HL-60/S4 (cell line): ENCODE data around the gene ZNF385B.

Source experiments
- in situ Hi-C: fragments of 300-500 bp; cut with MboI; formaldehyde crosslinking; loops from 2 replicates; pipeline ENCODE4 v1.14.3; 2022; ENCODE audit warnings: low sequenced_read_pairs

The ZNF385B gene

DNA sequence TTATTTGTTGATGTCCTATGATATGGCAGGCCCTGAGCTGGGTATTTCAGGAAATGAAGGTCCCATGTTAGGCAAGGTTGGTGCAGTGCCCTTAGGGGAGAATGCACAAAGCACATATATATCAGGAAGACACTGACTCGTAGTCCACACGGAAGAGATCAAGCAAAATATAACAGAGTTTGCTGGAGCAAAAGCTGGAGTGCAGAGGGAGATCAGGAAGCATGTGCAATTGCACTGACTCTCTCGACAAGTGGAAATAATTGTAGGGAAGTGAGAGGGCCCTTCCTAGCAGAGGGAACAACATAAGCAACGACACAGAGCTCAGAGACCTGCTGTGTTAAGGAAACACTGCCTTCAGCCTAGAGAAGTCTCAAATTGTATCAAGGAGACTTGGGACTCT lies 4.2 kb downstream of the ZNF385B start:
- in situ Hi-C loops = no loop called here

DNA sequence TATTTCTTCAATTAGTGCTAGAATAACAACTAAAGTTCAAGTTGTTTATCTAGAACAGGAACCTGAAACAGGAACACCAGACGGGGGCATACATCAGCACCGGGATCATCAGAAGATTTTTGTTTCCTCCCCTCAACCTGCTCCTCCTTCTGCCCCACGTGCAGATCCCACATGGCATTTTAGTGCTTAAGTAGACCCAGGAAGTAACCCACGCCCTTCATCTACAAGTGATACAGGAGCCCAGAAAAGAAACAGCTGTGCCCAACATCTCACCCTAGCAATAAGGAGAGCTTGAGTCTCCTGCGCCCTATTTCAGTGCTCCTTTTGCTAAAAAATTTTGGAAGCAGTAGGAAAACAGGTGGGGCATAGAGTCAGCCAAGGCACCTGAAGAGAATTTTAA lies 5.2 kb downstream of the ZNF385B start:
- in situ Hi-C loops = no loop called here

DNA sequence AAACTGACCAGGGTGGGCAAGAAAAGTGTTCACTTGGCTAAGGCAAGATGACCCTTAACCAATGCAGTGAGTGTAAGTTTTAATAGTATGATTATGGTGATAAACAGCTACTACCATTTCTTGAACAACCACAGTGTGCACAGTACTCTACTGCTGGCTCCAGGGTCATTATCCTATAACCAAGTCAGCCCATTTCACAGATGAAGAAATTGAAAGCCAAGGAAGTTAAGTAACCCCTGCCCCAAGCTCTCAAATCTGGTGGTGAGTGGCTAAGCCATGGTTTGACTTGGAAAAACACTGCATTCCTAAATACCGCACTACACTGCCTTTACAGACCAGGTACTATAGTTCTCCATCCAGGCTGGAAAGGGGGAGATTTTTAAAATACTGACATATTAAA lies 5.7 kb downstream of the ZNF385B start:
- in situ Hi-C loops = no loop called here

DNA sequence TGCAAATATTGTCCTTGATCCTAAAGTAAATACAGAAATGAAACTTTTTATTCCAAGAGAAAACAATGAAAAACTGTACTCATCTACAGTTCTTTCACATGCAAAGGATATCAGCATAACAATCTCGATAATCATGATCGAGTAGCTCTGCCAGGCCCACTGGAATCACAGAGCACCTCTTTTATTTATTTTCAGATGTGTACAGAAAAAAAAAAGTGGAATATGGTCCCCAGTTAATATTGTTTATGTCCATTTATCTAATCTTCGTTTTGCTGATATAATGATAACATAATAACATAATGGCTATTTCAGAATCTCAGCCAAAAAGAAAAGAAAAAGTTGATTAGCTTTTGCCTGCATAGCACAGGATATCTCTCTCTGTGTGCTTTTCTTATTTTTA lies 6.5 kb downstream of the ZNF385B start:
- in situ Hi-C loops = no loop called here

DNA sequence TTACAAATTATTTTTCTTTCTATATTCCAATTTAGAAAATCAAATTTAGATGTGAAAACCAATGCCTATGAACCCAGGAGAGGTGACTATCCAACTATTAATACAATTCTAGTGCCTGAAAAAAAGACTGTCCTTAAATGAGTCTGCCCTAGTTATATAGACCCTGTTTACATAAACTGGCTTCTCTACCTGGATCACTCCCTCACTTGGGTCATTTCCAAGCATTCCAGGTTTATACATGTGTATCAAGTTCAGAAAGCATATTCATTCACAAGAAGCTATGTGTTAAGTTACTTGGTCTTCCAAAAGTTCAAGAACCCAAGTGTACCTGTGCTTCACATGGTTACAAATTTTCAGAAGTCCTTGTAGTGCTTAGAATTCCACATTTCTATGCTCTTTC lies 8.3 kb downstream of the ZNF385B start:
- in situ Hi-C loops = no loop called here

DNA sequence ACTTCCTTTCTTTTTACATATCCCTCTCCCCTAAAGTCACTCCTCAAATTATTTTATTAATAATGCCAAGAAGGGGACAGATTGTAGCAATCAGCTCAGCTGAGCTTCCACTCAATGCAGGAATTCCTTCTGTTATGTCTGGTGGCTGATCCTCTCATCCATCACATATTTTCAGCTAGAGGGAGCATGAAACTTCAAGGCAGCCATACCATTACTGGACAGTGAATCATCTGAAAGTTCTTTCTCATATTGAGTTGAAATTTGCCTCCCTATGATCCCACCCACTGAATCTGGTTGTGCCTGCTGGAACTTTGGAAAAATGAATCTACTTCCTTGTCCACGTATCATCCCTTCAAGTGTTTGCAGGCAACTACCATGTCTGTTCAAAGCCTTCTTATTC lies 11.2 kb downstream of the ZNF385B start:
- in situ Hi-C loops = no loop called here

DNA sequence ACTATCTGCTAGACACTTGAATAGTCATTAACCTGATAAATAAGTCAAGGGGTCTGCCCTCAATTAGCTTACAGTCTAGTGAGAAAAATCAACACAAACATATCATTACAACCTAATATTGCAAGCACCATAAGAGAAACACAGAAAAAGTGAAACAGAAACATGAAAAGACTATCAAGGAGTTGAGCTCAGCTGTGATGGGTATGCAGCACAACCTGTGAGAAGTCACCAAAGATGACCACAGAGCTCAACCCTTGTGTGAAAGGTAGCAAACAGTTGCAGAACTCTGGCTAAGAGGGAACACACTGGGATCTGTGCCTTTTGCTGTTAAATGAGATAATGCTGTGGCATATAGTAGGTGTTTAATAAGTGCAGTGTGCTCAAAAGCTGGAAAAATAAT lies 11.7 kb downstream of the ZNF385B start:
- in situ Hi-C loops = no loop called here

DNA sequence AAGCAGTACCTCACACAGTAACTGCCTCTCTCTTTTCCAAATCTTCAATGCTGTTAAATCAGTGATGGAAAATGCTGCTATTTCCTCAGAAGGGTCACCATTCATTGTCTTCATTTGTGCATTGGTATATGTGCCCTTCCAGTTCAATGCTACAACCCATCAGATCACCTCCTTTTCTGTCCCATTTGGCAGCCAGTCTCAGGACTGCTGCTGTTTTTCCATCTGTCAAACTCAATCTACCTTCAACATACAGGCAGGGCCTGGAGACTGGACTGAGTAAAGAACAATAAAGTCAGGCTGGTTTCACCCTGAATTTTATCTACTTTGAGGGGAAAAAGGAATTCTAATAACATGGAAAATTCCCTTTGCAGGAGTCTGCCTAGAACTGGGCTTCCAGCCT lies 17.9 kb downstream of the ZNF385B start:
- in situ Hi-C loops = no loop called here

DNA sequence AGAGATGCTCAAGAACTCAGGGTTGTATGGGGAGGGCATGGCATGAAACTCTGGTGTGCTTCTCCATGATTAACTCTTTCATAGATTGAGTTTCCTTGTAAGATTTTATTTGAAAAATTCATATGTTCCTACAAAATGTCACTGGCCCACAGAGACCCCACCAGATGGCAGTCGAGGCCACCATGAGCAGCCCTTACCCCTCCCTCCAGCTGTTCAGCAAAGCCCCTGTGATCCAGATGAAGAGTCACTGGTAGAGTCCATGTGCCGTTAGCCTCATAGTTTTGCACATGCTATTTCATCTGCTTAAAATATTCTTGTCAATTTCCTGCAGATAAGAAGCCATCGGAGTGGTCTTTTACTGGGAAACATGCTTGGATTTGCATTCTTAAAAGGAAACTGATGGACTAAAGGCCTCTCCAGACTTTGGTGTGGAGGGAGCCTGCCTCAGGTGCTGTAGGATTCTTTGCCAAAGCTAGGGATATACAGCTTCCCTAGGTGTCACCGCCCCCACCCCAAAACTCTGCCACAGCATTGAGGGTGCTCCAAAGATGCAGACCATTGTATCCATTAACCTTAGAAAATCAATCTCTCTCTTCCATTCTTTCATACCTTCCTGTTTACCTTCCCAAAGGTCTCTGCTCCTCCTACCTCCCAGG lies 18.8 kb downstream of the ZNF385B start:
- in situ Hi-C loops = no loop called here

DNA sequence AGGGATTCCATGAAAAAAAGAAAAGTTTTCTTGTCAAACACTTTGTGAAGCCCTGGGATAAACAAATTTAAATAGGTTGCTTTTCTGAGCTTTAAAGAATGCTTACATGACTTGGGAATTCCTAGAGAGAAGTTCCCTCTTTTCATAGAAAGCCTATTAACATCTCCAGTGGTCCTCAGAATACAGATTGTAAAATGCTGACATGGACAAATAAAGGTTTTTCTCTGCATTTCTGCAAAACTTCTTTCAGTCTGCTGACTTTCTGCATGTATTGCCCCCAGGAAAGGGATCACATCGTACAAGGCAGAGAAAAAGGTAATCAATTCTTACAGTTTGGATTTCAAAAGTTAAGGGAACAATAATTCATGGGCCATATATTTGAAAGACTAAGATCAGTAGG lies 20.6 kb downstream of the ZNF385B start:
- in situ Hi-C loops = no loop called here

DNA sequence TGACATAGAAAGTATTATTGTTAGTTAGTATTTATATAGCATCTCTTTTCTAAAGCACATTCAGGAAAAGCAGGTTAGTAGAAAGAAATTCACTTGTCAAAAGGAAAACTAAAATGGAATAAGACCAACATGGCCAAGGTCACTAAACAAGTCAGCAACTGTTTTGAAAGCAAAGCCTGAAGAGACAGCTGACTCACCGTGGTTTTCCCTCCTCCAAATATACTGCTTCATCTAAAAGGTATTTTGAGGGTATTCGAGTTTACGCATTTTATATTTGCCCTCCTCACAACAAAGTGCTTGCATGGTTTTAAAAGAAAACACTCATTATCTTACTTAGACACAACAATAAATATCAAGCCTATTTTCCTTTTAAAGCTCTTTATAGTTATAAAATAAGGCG lies 24.0 kb downstream of the ZNF385B start:
- in situ Hi-C loops = no loop called here

DNA sequence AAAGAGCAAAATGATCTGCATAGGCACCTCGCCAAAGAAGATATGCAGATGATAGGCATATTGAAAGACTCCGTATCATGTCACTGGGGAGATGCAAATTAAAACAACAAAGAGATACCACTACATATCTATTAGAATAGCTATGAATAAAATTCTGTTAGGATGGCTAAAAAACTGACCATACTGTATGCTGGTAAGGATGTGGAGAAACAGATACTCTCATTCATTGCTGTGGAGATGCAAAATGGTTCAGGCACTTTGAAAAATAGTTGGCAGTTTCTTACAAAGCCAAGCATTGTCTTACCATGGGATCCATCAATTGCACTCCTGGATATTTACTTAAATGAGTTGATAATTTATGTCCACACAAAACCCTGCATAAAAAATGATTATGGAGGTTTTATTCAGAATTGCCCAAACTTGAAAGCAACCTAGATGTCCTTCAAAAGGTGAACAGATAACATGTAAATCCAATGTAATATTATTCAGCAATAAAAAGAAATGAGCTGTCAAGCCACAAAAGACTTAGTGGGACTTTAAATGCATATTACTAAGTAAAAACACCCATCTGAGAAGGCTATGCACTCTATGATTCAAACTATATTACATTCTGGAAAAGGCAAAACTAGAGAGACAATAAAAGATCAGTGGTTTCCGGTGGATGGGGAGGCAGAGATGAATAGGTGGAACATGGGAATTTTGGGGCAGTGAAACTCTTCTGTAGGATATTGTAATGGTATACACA lies 31.2 kb downstream of the ZNF385B start:
- in situ Hi-C loops = no loop called here

DNA sequence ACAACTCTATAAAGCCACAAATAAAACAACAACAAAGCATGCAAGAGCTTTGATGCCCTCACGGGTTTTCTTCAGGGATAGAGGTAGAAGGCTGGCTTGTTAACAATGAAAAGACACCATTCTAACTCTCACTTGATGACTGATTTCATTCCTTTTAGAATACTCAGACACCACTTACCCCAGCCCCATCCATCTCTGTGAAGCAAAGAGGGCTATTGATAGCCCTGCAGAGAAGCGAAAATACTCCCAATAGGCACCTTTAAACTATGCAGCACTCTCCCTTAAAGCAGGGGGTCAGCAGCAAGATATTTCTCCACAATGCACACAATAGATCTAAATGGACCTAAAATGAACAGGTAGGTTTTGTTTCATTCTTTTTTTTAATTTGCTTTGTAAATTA lies 35.1 kb downstream of the ZNF385B start:
- in situ Hi-C loops = no loop called here

DNA sequence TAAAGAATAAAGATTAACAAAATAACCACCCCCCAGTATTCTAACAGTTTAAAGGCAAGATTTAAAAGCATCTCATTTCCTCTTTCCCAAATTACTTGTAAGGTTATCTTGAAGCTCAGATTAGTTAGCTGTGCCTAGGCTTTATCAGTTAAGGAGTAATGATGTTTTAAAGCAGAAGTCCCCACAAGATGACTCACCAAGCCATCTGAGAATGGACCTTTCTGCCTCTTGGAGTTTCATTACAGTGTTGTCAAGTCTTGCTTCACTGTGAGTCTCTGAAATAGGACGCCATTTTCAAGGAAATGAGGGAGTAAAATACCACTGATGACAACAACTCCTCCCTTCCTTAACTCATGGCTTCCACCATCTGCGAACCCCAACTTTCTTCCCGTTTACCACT lies 35.9 kb downstream of the ZNF385B start:
- in situ Hi-C loops = no loop called here

DNA sequence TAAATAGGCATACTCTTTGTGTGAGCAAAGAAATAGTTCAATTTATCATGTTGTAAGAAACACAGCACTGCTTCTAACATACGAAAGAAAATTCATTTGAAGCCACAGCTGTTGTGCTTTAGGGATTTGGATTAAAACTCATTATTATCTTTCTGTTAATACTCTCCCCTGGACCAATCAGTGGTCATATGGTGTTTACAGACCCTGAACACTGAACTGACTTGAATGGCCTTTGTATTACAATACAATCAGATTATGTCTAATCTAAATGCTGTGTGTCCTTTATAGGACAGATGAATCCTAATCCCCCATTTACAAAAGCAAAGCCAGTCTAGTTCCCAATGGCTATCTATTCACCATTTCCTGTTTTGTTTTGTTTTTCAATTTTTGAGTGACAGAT lies 36.5 kb downstream of the ZNF385B start:
- in situ Hi-C loops = no loop called here

DNA sequence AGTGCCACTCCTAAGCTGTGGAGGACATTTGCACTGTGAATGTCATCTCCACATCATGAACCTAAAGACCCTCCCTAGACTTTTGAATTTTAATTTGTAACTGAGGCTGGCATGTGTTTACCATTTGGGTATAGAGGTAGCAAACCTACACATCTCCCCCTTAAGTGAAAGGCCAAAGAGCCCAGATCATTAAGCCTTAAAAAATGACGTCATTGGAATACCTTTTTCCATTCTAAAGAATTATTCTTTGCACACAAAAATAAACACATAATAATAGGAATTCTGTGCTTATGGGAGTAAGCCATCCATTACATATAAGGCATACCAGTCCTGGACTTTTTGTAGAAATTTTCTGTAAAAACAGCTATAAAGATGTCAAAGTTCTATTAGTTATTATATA lies 38.9 kb downstream of the ZNF385B start:
- in situ Hi-C loops = no loop called here

DNA sequence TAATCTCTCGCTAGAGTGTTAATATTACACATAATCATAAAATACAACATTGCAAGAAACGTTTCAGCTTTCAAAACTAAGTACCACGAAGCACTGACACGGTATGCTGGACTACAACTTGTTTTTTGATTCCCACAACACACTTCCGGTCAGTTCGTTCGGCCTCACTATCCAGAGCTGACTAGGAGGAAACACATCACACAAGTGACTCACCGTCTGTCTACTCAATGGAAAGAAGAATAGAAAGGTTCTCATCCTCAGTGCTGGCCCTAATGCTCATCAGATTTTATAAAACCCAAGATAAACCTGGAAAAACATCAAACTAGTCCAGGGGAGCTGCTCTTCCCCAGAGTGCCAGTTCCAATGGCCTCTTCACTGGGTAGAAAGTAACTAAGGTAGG lies 42.9 kb downstream of the ZNF385B start:
- in situ Hi-C loops = no loop called here

DNA sequence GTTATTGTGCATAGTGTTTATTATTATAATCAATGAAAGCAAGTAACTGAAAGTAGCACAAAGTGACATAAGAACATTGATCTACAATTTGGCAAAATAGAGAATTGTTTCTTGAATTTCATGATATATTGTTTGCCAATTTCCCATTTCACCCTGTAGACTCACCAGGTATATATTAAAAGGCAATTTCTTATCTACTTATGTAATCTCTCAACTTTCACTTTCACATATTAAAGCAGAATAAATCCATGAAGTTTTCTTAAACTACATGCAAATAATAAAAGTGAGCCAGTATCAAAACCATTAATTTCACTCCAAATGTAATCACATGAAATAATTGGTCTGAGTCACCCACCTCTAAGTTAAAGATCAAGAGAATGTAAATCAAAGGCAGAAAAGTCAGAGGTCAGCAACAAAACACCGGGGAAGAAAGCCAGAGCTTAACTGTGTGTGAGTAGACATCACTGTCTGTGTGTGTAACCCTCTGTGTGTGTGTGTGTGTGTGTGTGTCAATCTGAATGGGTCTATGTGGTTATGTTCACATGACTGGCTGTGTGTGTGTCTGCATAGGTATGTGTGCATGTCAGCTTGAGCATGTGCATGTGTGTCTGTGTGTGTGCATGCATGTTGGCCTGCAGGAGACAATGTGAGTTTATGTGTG lies 44.1 kb downstream of the ZNF385B start:
- in situ Hi-C loops = no loop called here

DNA sequence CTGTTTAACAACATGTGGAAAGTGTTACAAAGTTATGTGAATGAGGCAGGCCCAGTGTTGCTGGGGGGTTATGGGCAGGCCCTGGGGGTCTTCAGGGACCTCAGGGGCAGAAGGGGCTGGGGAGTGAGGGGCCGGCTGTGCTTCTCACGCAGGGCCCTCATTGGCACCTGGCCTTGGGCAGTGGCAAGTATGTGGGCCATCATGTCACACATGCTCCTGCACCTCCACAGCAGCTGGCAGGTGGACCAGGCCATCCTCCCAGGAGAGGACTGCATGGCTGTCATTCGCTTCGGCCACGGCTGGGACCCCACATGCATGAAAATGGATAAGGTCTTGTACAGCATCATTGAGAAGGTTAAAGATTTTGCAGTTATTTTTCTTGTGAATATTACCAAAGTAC lies 47.4 kb downstream of the ZNF385B start:
- in situ Hi-C loops = no loop called here

DNA sequence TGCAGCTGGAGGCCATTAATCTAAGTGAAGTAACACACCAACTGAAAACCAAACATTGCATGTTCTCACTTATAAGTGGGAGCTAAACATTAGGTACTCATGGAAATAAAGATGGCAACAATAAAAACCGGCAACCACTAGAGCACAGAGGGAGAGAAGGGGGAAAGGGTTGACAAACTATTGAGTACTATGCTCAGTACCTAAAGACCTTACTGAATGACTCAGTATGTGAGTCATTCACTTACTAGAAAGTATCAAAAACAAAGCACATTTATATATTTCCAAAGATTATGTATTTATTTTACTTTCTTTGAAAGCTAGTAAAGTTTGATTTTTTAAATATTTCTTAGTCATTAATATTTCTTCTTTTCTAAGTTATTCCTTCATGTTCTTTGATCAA lies 48.9 kb downstream of the ZNF385B start:
- in situ Hi-C loops = no loop called here

DNA sequence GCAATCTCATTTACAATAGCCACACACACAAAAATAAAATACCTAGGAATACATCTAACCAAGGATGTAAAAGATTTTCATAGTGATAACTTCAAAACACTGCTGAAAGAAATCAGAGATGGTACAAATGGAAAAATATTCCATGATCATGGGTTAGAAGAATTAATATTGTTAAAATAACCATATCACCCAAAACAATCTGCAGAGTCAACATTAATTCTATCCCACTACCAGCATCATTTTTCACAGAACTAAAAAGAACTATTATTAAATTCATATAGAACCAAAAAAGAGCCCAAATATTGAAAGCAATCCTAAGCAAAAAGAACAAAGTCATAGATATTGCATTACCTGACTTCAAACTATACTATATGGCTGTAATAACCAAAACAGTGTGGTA lies 50.4 kb downstream of the ZNF385B start:
- in situ Hi-C loops = no loop called here

DNA sequence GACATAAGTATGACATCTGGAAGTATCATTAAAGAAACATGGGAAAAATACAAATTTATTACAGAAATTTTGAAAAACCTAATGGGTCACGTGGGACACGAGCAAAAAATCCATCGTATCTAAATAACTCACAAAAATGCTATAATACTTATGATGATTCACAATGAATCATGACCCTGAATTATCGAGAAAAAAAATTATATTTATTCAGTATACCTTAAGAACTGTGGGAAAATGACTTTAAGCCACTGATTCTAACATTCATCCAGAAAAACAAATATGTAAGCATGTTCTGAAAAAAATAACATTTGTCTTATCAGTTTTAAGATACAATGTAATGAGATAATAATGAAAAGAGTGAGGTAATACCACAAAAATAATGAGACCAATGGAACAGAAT lies 51.8 kb downstream of the ZNF385B start:
- in situ Hi-C loops = no loop called here
